GM12892 (cell line): ENCODE data around the gene VAMP4.

Experiments
- POLR2A ChIP-seq: IDR thresholded peaks from 2 replicates; pipeline ENCODE4 v1.6.1; 2011; ENCODE audit warnings: low read depth, low read length, control low read depth
- POLR2AphosphoS5 ChIP-seq: IDR thresholded peaks from 2 replicates; pipeline ENCODE4 v1.6.1; 2011; ENCODE audit warnings: low read depth, low read length, control low read depth
- TAF1 ChIP-seq: IDR thresholded peaks from 2 replicates; pipeline ENCODE4 v1.6.1; 2011; ENCODE audit warnings: low read depth, mild to moderate bottlenecking, control low read depth, low read length, borderline replicate concordance

GRCh38 chr1:171738911-171739310, 3.0 kb downstream of the VAMP4 start:
- no peak for TF ChIP-seq POLR2A
- TF ChIP-seq TAF1, result no peak
- no peak for TF ChIP-seq POLR2AphosphoS5
